ENCODE results near the gene STXBP1. TPM values are rescaled to one million over a fixed set of nuclear protein-coding genes. Genes with fewer than 3 reads are reported as not detected.

The STXBP1 gene
- total and polyA plus RNA-seq, 2 of the 13 experiments (the other 11 are each of a cell fraction or from before 2014, with no cell fraction given), result 2.9 TPM

- H3K27ac ChIP-seq (ENCODE audit: extremely low read length, insufficient read depth, low read length), result no peak overlapping the region
- POLR2A ChIA-PET, result interaction anchor here (1.0 kb wide), 1 partner anchor 10 kb away, joined by 3 read pairs; no protein-coding TSS in a partner anchor
- no peaks in the 10 kb centered on the region for H3K9me3 ChIP-seq (ENCODE audit: low read length)
- FAIRE-seq, result no peak
- H3K36me3 ChIP-seq (replicated peaks in 1 of 2; ENCODE audit: control insufficient read depth in 1 of 2, insufficient read depth in 2 of 2, low read length in 2 of 2), result no peaks in the 10 kb centered on the region
- no peaks in the 10 kb centered on the region for H3K79me2 ChIP-seq (ENCODE audit: insufficient read depth, low read length)
- in situ Hi-C loops (cut with HindIII; ENCODE audit: extremely low pct_ligation_motif_present, low pct_unique_long_range_greater_than_20kb), result no loop called here
- TF ChIP-seq EED (CRISPR knock-in tag; IDR thresholded peaks at IDR 0.05) (0 out of 2 replicates have a peak, but pooled peaks have one; percentile 38), SUZ12 (IDR thresholded peaks at IDR 0.05; ENCODE audit: low read depth, low read length) (no peak), TMF1 (CRISPR knock-in tag; IDR thresholded peaks at IDR 0.05; ENCODE audit: low read depth) (no peak), ZNF768 (CRISPR knock-in tag; IDR thresholded peaks at IDR 0.05) (0 out of 2 replicates have a peak, but pooled peaks have one; percentile 28), MAZ (IDR thresholded peaks at IDR 0.05; ENCODE audit: borderline replicate concordance, low read depth, low read length) (no peak), MAZ (CRISPR knock-in tag; IDR thresholded peaks at IDR 0.05; ENCODE audit: low read depth) (0 out of 2 replicates have a peak, but pooled peaks have one; percentile 26)
- WGBS (ENCODE audit: low lambda C conversion rate), result 17% methylated on average over 1 of the region's 19 CpGs
- peaks cover 40% of the 10 kb centered on the region for H3K4me1 ChIP-seq (ENCODE audit: insufficient read depth, low read length)
- 0 out of 2 replicates have a peak overlapping the region, but pooled peaks have one; percentile 12 for H3K9ac ChIP-seq (ENCODE audit: insufficient read depth, low read depth, low read length)
- no peak for ATAC-seq
- H3K27me3 ChIP-seq (ENCODE audit: control insufficient read depth in 1 of 2, insufficient read depth in 2 of 2, low read length in 2 of 2), result peaks cover 0 to 6% of the 10 kb centered on the region in 2 experiments; a peak in 2 of 5 replicates
- H3K4me2 ChIP-seq (ENCODE audit: low read depth, low read length), result peak overlapping the region; percentile 97
- CTCF ChIA-PET (ENCODE audit: low intra/inter-chr PET ratio, low total read pairs), result no interaction called here
- no TSS peak for BruUV-seq (replicated peaks)
- intact Hi-C loops (cut with micrococcal nuclease; ENCODE audit: unreplicated experiment), result no loop called here
- H4K20me1 ChIP-seq (ENCODE audit: insufficient read depth, low read length), result no peaks in the 10 kb centered on the region; the same call in 1 of the 2 replicates
- no peak for DNase-seq (ENCODE audit: low spot score)
- peak overlapping the region in 2 of 3 experiments; percentile 82 to 90; a peak in 4 of 6 replicates for H3K4me3 ChIP-seq (replicated peaks in 1 of 3; ENCODE audit: insufficient read depth in 1 of 3, low read depth in 2 of 3, low read length in 3 of 3)
- no peak overlapping the region for H2AFZ ChIP-seq (ENCODE audit: low read length)
Measured at GRCh38 chr9:127714020-127714750, 102.1 kb downstream of the STXBP1 start.

DNA sequence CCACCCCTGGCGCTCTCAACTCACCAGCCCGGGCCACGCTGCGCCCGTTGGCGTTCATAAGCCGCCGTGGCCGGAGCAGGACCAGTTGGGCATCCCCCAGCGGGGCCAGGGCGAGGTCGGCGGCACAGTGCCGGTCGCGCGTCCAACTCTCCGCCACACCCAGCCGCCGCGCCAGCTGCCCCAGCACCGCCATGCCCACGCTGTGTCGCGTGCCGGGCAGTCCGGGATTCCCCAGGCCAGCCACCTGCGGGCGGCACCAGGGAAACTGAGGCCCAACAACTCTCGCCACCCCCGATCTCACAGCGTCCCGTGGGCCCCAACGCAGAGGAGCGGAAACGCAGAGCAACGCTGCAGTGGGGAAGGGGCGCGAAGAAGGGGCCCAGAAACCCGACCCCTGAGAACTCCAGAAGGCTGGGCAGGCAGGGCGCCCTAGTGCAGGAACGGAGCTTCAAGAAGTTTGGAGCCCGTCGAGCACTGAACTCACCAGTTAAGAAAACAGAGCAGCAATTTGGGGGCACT, 102.9 kb downstream of the STXBP1 start:
- no peaks in the 10 kb centered on the region for H3K79me2 ChIP-seq (ENCODE audit: insufficient read depth, low read length)
- H3K4me1 ChIP-seq (ENCODE audit: insufficient read depth, low read length), result peaks cover 40% of the 10 kb centered on the region
- 1% methylated on average over 15 of the region's 44 CpGs for WGBS (ENCODE audit: low lambda C conversion rate)
- no peaks in the 10 kb centered on the region for H3K9me3 ChIP-seq (ENCODE audit: low read length)
- no peaks in the 10 kb centered on the region; the same call in 1 of the 2 replicates for H4K20me1 ChIP-seq (ENCODE audit: insufficient read depth, low read length)
- H3K4me3 ChIP-seq (replicated peaks in 1 of 3; ENCODE audit: insufficient read depth in 1 of 3, low read depth in 2 of 3, low read length in 3 of 3), result peak overlapping the region; percentile 77 to 90 (median 82)
- no peak overlapping the region for H3K27ac ChIP-seq (ENCODE audit: extremely low read length, insufficient read depth, low read length)
- ChIA-PET POLR2A (interaction anchor here (0.8 to 2.4 kb wide), 6 partner anchors 9 to 107 kb away, joined by 3 to 11 read pairs (median 5); partner anchors contain the start of gene TOR2A), CTCF (ENCODE audit: low intra/inter-chr PET ratio, low total read pairs) (no interaction called here)
- intact Hi-C loops (cut with micrococcal nuclease; ENCODE audit: unreplicated experiment) (no loop called here), in situ Hi-C loops (cut with HindIII; ENCODE audit: extremely low pct_ligation_motif_present, low pct_unique_long_range_greater_than_20kb) (no loop called here)
- peak overlapping the region; percentile 55 for H3K9ac ChIP-seq (ENCODE audit: insufficient read depth, low read depth, low read length)
- no peak for DNase-seq (ENCODE audit: low spot score)
- peak overlapping the region; percentile 97 for H3K4me2 ChIP-seq (ENCODE audit: low read depth, low read length)
- BruUV-seq (replicated peaks), result no TSS peak
- no peak overlapping the region for H2AFZ ChIP-seq (ENCODE audit: low read length)
- peaks cover 0 to 6% of the 10 kb centered on the region in 2 experiments; a peak in 2 of 5 replicates for H3K27me3 ChIP-seq (ENCODE audit: control insufficient read depth in 1 of 2, insufficient read depth in 2 of 2, low read length in 2 of 2)
- ATAC-seq, result peak; percentile 25
- FAIRE-seq, result no peak
- H3K36me3 ChIP-seq (replicated peaks in 1 of 2; ENCODE audit: control insufficient read depth in 1 of 2, insufficient read depth in 2 of 2, low read length in 2 of 2), result no peaks in the 10 kb centered on the region
- TF ChIP-seq ERF (CRISPR knock-in tag; IDR thresholded peaks at IDR 0.05) (no peak), SRF (IDR thresholded peaks at IDR 0.05; ENCODE audit: low read depth, low read length) (no peak), PREB (CRISPR knock-in tag; IDR thresholded peaks at IDR 0.05) (no peak), TFE3 (CRISPR knock-in tag; IDR thresholded peaks at IDR 0.05) (no peak), ZNF784 (CRISPR knock-in tag; IDR thresholded peaks at IDR 0.05; ENCODE audit: borderline replicate concordance) (0 out of 2 replicates have a peak, but pooled peaks have one; percentile 43), MED1 (CRISPR knock-in tag; IDR thresholded peaks at IDR 0.05) (no peak), ZNF83 (CRISPR knock-in tag; IDR thresholded peaks at IDR 0.05; ENCODE audit: borderline replicate concordance) (no peak), GTF3A (CRISPR knock-in tag; conservative IDR thresholded peaks at IDR 0.05) (no peak)

All from HepG2 (cell line).